ENCODE data around the gene RPL7A. TPM values are rescaled to one million over a fixed set of nuclear protein-coding genes. Genes with fewer than 3 reads are reported as not detected.
"Not testable (repeated sequence)": the region's sequence is repeated elsewhere in the genome, so short reads cannot be mapped to it uniquely, and the experiment has no call there.

RPL7A gene
- total RNA-seq, 2 experiments from 2014 or later: 3,102 to 3,168 TPM

DNA sequence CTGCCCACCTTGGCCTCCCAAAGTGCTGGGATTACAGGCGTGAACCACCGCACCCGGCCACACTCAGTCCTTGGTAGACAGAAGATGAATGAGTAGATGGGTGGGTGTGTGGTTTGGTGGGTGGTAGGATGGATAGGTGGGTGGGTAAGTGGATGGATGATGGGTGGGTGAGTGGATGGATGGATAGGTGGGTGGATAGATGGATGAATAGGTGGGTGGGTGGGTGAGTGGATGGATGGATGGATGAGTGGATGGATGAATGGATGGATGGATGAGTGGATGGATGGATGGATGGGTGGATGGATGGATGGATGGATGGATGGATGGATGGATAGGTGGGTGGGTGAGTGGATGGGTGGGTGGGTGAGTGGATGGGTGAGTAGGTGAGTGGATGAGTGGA lies 44.3 kb downstream of the RPL7A start:
- POLR2A ChIA-PET, CTCF ChIA-PET: not testable (repeated sequence)

DNA sequence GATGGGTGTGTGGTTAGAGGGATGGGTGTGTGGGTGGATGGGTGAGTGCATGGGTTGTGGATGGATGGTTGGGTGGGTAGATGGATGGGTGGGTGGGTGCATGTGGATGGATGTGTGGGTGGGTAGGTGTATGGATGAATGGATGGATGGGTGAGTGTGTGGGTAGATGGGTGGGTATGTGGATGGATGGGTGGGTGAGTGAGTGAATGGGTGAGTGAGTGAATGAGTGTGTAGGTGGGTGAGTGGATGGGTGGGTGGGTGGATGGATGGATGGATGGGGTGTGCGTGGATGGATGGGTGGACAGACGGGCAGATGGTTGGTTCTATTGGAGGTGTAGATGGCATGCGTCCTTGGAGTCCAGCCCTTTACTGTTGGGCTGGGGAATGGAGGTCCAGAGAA lies 45.4 kb downstream of the RPL7A start:
- CTCF ChIA-PET: no interaction called here
- POLR2A ChIA-PET: no interaction called here

DNA sequence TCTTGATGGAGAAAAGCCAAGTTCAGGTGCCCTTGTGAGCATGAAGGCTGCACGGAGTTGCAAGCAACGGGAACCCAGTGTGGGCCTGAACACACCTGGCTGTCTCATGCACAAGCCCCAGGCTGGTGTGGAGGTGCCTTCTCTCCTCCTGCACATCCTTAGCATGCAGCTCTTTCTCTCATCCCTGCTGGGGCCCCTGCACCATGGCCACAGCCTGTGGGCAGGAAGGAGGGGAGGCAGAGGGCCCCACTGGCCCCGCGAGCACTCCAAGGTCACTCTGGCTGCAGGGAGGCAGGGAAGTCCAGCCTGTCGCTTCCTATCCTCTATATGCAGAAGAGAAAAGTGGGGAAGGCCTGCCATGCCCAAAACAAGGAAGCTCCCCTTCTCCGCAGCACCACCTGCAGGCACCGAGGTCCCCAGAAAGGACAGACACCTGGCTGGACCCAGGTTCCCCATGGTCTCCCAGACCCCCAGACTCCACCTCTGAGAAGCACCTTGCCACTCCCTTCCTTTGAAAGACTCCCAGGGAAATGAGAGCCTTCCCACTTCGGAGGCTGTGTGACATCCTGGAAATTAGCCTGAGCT lies 46.8 kb downstream of the RPL7A start:
- ChIA-PET POLR2A (no interaction called here), CTCF (no interaction called here)

DNA sequence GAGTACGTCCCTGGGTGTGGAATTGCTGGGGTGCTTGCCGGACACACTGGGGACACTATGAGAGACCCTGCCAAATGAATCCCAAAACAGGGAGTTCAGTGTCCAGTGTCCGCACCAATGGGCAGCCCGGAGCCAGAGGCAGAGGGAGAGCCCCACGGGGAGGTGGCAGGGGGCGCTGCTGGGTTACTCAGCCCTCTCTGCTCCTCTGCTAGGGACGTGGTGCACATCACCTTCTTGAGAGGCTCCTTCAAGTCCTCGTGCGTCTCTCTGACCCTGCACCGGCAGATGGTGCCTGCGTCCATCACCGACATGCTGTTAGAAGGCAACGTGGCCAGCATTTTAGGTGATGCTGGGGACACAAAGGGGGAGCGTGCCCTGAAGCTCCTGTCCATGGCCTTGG lies 48.9 kb downstream of the RPL7A start:
- CTCF ChIA-PET: interaction anchor here (0.5 to 1.1 kb wide), 2 partner anchors 9 to 104 kb away, joined by 3 to 5 read pairs; no protein-coding TSS in a partner anchor
- POLR2A ChIA-PET: no interaction called here

DNA sequence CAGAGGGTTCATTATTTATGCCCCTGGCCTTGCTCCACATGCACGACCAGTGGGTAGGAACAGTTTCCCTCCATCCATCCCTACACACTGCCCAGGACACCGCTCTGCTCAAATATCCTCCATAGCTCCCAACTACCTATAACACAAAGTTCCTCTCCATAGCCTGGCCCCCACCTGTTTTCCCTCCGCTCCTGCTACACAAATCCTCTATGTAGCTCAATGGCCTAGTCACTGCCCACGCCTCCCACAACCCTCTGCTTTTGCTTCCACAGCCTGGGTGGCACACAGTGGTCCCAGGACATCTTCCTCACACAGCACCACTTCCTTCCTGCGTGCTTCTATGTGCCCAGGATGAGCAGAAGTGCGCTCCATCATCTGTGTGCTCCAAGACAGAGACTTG lies 49.4 kb downstream of the RPL7A start:
- CTCF ChIA-PET: interaction anchor here (1.1 kb wide), 1 partner anchor 9 kb away, joined by 3 read pairs; no protein-coding TSS in a partner anchor
- POLR2A ChIA-PET: no interaction called here

DNA sequence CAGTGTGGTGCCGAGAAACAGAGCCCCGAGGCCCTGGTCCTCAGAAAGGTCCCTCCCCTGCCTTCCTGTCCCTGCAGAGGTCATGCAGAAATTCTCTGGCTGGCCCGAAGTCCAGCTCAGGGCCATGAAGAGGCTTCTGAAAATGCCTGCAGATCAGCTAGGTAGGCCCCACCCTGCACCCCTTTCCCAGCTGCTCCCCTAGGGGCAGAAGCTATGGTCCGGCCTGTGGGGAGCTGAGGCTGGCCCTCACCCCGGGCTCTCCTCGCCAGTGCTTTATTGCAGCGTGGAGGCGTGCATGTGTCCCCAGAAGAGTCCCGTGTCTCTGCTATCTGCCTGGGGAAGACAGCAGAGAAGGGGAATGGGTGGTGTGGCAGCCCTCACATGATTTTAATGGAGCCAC lies 49.9 kb downstream of the RPL7A start:
- CTCF ChIA-PET: no interaction called here

DNA sequence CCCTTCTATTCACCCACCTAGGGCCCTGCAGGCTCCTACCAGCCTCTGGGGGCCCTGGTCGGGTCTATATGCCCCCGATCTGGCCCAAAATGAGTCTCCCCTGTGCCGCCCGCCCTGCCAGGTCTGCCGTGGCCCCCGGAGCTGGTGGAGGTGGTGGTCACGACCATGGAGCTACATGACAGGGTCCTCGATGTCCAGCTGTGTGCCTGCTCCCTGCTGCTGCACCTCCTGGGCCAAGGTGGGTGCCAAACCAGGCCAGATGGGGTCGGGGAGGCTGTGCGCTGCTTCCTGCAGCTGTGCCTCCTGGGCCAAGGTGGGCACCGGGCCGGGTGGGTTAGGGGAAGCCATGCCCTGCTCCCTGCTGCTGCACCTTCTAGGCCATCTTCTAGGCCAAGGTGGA lies 52.3 kb downstream of the RPL7A start:
- POLR2A ChIA-PET: interaction anchor here (1.6 kb wide), 1 partner anchor 24 kb away, joined by 5 read pairs; the partner anchor contains the start of gene STKLD1
- CTCF ChIA-PET: interaction anchor here (1.3 kb wide), 1 partner anchor 30 kb away, joined by 3 read pairs; no protein-coding TSS in a partner anchor

More for the DNA sequence above, 49.9 kb downstream of the RPL7A start:
- POLR2A ChIA-PET: no interaction called here

Other genes with a start within 250 kb of the RPL7A start
- 10 to 100 TPM; 57.9 to 60.2 TPM for gene RALGDS, start 227.0 kb upstream of the RPL7A start, total RNA-seq
- 1 to 10 TPM; 2.5 to 3.1 TPM for gene GBGT1, start 184.3 kb upstream of the RPL7A start, total RNA-seq
- not detected for gene OBP2B, start 139.0 kb upstream of the RPL7A start, total RNA-seq
- not detected for gene ABO, start 73.0 kb upstream of the RPL7A start, total RNA-seq
- 10 to 100 TPM; 33.0 to 34.2 TPM for gene SURF6, start 12.0 kb upstream of the RPL7A start, total RNA-seq
- 10 to 100 TPM; 42.5 to 43.3 TPM for gene MED22, start 87 bp upstream of the RPL7A start, total RNA-seq
- gene SURF1, start 8.3 kb downstream of the RPL7A start, total RNA-seq: 10 to 100 TPM; 31.6 to 31.9 TPM
- gene SURF2, start 8.3 kb downstream of the RPL7A start, total RNA-seq: 10 to 100 TPM; 29.7 to 30.9 TPM
- 100 to 1,000 TPM; 260 to 276 TPM for gene SURF4, start 27.8 kb downstream of the RPL7A start, total RNA-seq
- under 1 TPM; 0.21 to 0.65 TPM for gene STKLD1, start 28.1 kb downstream of the RPL7A start, total RNA-seq
- gene REXO4, start 69.8 kb downstream of the RPL7A start, total RNA-seq: 10 to 100 TPM; 49.5 to 52.0 TPM
- 1 to 10 TPM in 1 of 2 experiments, under 1 TPM in 1; 0.89 to 1.4 TPM for gene ADAMTS13, start 74.1 kb downstream of the RPL7A start, total RNA-seq
- under 1 TPM; 0.90 to 0.97 TPM for gene CACFD1, start 111.8 kb downstream of the RPL7A start, total RNA-seq
- 10 to 100 TPM; 14.3 to 14.4 TPM for gene SLC2A6, start 130.9 kb downstream of the RPL7A start, total RNA-seq
- not detected for gene MYMK, start 176.7 kb downstream of the RPL7A start, total RNA-seq
- gene ADAMTSL2, start 186.5 kb downstream of the RPL7A start, total RNA-seq: under 1 TPM in 1 of 2 experiments, not detected in 1; 0.04 TPM